ENCODE results near the gene CPA3.

DNA sequence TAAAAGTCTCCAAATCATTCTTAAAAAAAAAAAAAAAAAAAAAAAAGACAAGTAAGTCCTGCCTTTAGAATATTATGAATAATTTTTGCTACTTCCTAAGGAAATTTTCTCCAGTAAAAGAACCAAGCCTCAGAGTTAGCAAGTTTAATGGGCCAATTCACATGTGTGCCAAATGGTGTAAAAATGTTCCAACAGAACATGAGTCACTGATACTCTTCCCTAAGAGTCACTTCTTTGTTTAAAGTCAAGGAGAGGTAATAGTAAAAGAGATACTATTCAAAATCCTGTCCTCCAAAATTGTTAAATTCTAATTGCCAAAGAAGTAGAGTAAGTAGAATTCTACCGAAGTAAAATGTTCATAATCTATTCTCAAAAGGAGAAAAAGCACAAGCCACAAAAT is 17.7 kb upstream of the CPA3 start:
- TF ChIP-seq CTCF (IDR thresholded peaks at IDR 0.05) (no peak), POLR2A (IDR thresholded peaks at IDR 0.05) (no peak), EP300 (IDR thresholded peaks at IDR 0.05) (no peak)

Data from ovary (tissue), 3 donors.